Tibial artery (tissue), 4 donors: ENCODE results near the gene PRMT7.

Experiments
- DNase-seq, 2 donors: peaks; one replicate each; pipeline ENCODE4 v3.0.0-alpha.2; 2019
- H3K27ac ChIP-seq, 2 donors: fragments of 200-600 bp; sonication (generic) in 1 of 2; 1 replicate in 1 of 2; 2 replicates in 1 of 2; pipeline ENCODE4 v1.5.1; 2018 to 2019; ENCODE audit warnings: mild to moderate bottlenecking in 1 of 2
- H3K27me3 ChIP-seq, 2 donors: fragments of 200-600 bp; sonication (generic) in 1 of 2; one replicate each; pipeline versions ENCODE4 v1.5.1 to v1.6.0; 2016 to 2019
- H3K36me3 ChIP-seq, 3 donors: fragments of 200-600 bp; sonication (generic) in 2 of 3; one replicate each; pipeline ENCODE4 v1.5.1; 2016 to 2019; ENCODE audit warnings: mild to moderate bottlenecking in 2 of 3
- H3K4me1 ChIP-seq, 4 donors: fragments of 200-600 bp; sonication (generic) in 2 of 4; 1 replicate in 3 of 4; 2 replicates in 1 of 4; pipeline ENCODE4 v1.5.1; 2016 to 2019
- H3K4me3 ChIP-seq, 2 donors: fragments of 200-600 bp; sonication (generic) in 1 of 2; 1 replicate in 1 of 2; 2 replicates in 1 of 2; pipeline ENCODE4 v1.5.1; 2018 to 2019; ENCODE audit warnings: mild to moderate bottlenecking in 2 of 2
- H3K9me3 ChIP-seq, 3 donors: fragments of 200-600 bp; sonication (generic) in 1 of 3; one replicate each; pipeline ENCODE4 v1.5.1; 2016 to 2019
- intact Hi-C: fragments of 100-400 bp; cut with DNase I; formaldehyde crosslinking; loops from one replicate; pipeline ENCODE4 v1.15.0; 2023; ENCODE audit warnings: low total_unique reads
- TF ChIP-seq, protein P1 (sequence below), 2 experiments: fragments of 200-600 bp in 1 of 2; fragments of 450-650 bp in 1 of 2; IDR thresholded peaks; one replicate each; pipeline ENCODE4 v1.5.1; 2017 to 2019; ENCODE audit warnings: antibody characterized with exemption in 2 of 2, mild to moderate bottlenecking in 1 of 2, moderate library complexity in 1 of 2

Gene PRMT7

GRCh38 chr16:68328860-68329390, 18.1 kb downstream of the PRMT7 start:
- H3K36me3 ChIP-seq = peaks cover 11 to 65% (median 19%) of the 10 kb centered on the region in 3 donors
- intact Hi-C loops = no loop called here
- TF ChIP-seq, protein P1, sequence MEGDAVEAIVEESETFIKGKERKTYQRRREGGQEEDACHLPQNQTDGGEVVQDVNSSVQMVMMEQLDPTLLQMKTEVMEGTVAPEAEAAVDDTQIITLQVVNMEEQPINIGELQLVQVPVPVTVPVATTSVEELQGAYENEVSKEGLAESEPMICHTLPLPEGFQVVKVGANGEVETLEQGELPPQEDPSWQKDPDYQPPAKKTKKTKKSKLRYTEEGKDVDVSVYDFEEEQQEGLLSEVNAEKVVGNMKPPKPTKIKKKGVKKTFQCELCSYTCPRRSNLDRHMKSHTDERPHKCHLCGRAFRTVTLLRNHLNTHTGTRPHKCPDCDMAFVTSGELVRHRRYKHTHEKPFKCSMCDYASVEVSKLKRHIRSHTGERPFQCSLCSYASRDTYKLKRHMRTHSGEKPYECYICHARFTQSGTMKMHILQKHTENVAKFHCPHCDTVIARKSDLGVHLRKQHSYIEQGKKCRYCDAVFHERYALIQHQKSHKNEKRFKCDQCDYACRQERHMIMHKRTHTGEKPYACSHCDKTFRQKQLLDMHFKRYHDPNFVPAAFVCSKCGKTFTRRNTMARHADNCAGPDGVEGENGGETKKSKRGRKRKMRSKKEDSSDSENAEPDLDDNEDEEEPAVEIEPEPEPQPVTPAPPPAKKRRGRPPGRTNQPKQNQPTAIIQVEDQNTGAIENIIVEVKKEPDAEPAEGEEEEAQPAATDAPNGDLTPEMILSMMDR (IDR thresholded peaks at IDR 0.05) = peak in 1 of 2 experiments; percentile 1

GRCh38 chr16:68331879-68332410, 21.1 kb downstream of the PRMT7 start:
- no peak overlapping the region for H3K4me3 ChIP-seq
- intact Hi-C loops = no loop called here

More at GRCh38 chr16:68328860-68329390, 18.1 kb downstream of the PRMT7 start:
- H3K27me3 ChIP-seq = no peaks in the 10 kb centered on the region
- no peaks in the 10 kb centered on the region for H3K4me1 ChIP-seq
- H3K4me3 ChIP-seq = no peak overlapping the region
- no peaks in the 10 kb centered on the region for H3K9me3 ChIP-seq
- no peak overlapping the region for H3K27ac ChIP-seq
- no peak for DNase-seq

GRCh38 chr16:68332411-68333121, 21.7 kb downstream of the PRMT7 start:
- intact Hi-C loops = no loop called here
- Histone ChIP-seq H3K27ac (peak overlapping the region in 1 of 2 donors; percentile 3), H3K4me3 (no peak overlapping the region), H3K27me3 (no peaks in the 10 kb centered on the region), H3K4me1 (no peaks in the 10 kb centered on the region), H3K36me3 (peaks cover 4 to 56% (median 7%) of the 10 kb centered on the region in 3 donors), H3K9me3 (no peaks in the 10 kb centered on the region)
- TF ChIP-seq, protein P1 (IDR thresholded peaks at IDR 0.05) = no peak
- DNase-seq = peak in 1 of 2 donors; percentile 55

More at GRCh38 chr16:68331879-68332410, 21.1 kb downstream of the PRMT7 start:
- DNase-seq = no peak
- Histone ChIP-seq H3K4me1 (no peaks in the 10 kb centered on the region), H3K9me3 (no peaks in the 10 kb centered on the region), H3K27me3 (no peaks in the 10 kb centered on the region), H3K27ac (peak overlapping the region in 1 of 2 donors; percentile 3), H3K36me3 (peaks cover 0 to 51% (median under 1%) of the 10 kb centered on the region in 3 donors)
- TF ChIP-seq, protein P1 (IDR thresholded peaks at IDR 0.05) = no peak

DNA sequence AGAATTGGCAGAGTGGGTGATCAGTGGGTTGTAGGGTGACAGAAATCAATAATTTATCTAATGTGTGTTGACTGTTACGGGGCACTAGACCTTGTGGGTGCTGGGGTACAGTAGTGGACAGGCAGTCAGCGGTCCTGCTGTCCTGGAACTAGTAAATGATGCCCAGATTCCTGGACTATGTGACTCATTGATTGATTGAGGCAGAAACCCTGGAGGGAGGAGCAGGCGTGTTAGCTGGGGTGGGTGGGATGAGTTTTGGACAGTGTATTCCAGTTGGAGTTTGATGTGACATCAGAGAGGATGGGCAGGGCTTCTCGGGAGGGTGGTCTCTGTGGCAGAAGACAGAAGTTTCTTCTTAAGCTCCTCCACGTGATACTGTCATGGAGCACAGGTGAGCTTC, 24.4 kb downstream of the PRMT7 start:
- no peaks in the 10 kb centered on the region for H3K27me3 ChIP-seq
- H3K36me3 ChIP-seq = peaks cover 30 to 72% (median 32%) of the 10 kb centered on the region in 3 donors
- no peak overlapping the region for H3K4me3 ChIP-seq
- DNase-seq = no peak
- intact Hi-C loops = no loop called here
- no peaks in the 10 kb centered on the region for H3K4me1 ChIP-seq
- H3K9me3 ChIP-seq = no peaks in the 10 kb centered on the region
- TF ChIP-seq, protein P1 (IDR thresholded peaks at IDR 0.05) = no peak
- H3K27ac ChIP-seq = no peak overlapping the region

- Histone ChIP-seq H3K9me3 (no peaks in the 10 kb centered on the region), H3K36me3 (peaks cover 57 to 83% (median 61%) of the 10 kb centered on the region in 3 donors), H3K27ac (no peak overlapping the region), H3K4me1 (no peaks in the 10 kb centered on the region), H3K27me3 (no peaks in the 10 kb centered on the region), H3K4me3 (no peak overlapping the region)
- intact Hi-C loops = no loop called here
- TF ChIP-seq, protein P1 (IDR thresholded peaks at IDR 0.05) = no peak
- DNase-seq = no peak
Measured at GRCh38 chr16:68338326-68339119, 27.7 kb downstream of the PRMT7 start.
